ENCODE results near the gene SLC35A4. TPM values are rescaled to one million over a fixed set of nuclear protein-coding genes. Genes with fewer than 3 reads are reported as not detected.

SLC35A4 gene
- total RNA-seq, 2 donors from 2014 or later = 61.6 to 68.9 TPM

- DNase-seq = no peak
- H3K27me3 ChIP-seq (ENCODE audit: control insufficient read depth, insufficient read depth, low read length, poor library complexity, severe bottlenecking) = no peaks in the 10 kb centered on the region
- no peaks in the 10 kb centered on the region for H3K9me3 Mint-ChIP-seq
- no peak overlapping the region for H3K27ac ChIP-seq (ENCODE audit: low read depth, low read length)
- peaks cover 14% of the 10 kb centered on the region for H3K4me1 ChIP-seq (ENCODE audit: control insufficient read depth, insufficient read depth, low read length)
- H3K36me3 Mint-ChIP-seq (ENCODE audit: low read depth) = peaks cover 20% of the 10 kb centered on the region
- H3K27ac Mint-ChIP-seq = peak overlapping the region; percentile 8
- H3K36me3 ChIP-seq (ENCODE audit: control insufficient read depth, insufficient read depth, low read length) = peaks cover 34% of the 10 kb centered on the region
- H3K9ac ChIP-seq (ENCODE audit: extremely low read depth, low read length, poor library complexity, severe bottlenecking) = no peak overlapping the region
- H3K4me3 Mint-ChIP-seq = peak overlapping the region; percentile 99
- peak overlapping the region; percentile 93 for H3K4me3 ChIP-seq (ENCODE audit: low read length)
- H3K27me3 Mint-ChIP-seq (ENCODE audit: insufficient read depth) = no peaks in the 10 kb centered on the region
- H3K4me1 Mint-ChIP-seq = peaks cover 17% of the 10 kb centered on the region
- no peak for TF ChIP-seq CTCF (conservative IDR thresholded peaks at IDR 0.05)
- no peaks in the 10 kb centered on the region for H3K9me3 ChIP-seq (ENCODE audit: control insufficient read depth, low read length)
- 87 to 88% methylated on average over 4 of the region's 4 CpGs for WGBS, 2 experiments (ENCODE audit: insufficient coverage in 1 of 2, insufficient read length in 1 of 2)
These were observed 1.1 kb downstream of the SLC35A4 start for GRCh38 chr5:140565780-140566095.

DNA sequence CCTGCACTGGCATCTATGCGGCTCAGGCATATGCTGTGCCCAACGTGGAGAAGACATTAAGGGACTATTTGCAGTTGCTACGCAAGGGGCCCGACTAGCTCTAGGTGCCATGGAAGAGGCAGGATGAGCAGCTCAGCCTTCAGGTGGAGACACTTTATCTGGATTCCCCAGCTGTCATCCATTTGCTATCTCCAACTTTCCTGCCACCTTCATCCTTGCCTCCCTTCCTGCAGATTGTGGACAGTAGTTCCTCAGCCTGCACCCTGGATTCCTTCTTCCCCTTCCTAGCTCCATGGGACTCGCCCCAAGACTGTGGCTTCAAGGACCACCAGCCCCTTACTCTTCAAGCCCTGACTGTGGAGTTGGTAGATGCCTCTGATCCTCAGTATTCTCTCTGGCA lies 2.0 kb downstream of the SLC35A4 start:
- H3K27me3 ChIP-seq (ENCODE audit: control insufficient read depth, insufficient read depth, low read length, poor library complexity, severe bottlenecking) = no peaks in the 10 kb centered on the region
- H3K9me3 ChIP-seq (ENCODE audit: control insufficient read depth, low read length) = no peaks in the 10 kb centered on the region
- DNase-seq = no peak
- H3K27ac Mint-ChIP-seq = no peak overlapping the region
- no peaks in the 10 kb centered on the region for H3K9me3 Mint-ChIP-seq
- no peak for TF ChIP-seq CTCF (conservative IDR thresholded peaks at IDR 0.05)
- H3K27me3 Mint-ChIP-seq (ENCODE audit: insufficient read depth) = no peaks in the 10 kb centered on the region
- H3K4me3 ChIP-seq (ENCODE audit: low read length) = no peak overlapping the region
- no peak overlapping the region for H3K27ac ChIP-seq (ENCODE audit: low read depth, low read length)
- H3K36me3 Mint-ChIP-seq (ENCODE audit: low read depth) = peaks cover 20% of the 10 kb centered on the region
- H3K4me1 Mint-ChIP-seq = peaks cover 17% of the 10 kb centered on the region
- peaks cover 14% of the 10 kb centered on the region for H3K4me1 ChIP-seq (ENCODE audit: control insufficient read depth, insufficient read depth, low read length)
- WGBS, 2 experiments (ENCODE audit: insufficient coverage in 1 of 2, insufficient read length in 1 of 2) = 93 to 94% methylated on average over 3 to 5 of the region's 5 CpGs
- peaks cover 29% of the 10 kb centered on the region for H3K36me3 ChIP-seq (ENCODE audit: control insufficient read depth, insufficient read depth, low read length)
- H3K4me3 Mint-ChIP-seq = no peak overlapping the region
- H3K9ac ChIP-seq (ENCODE audit: extremely low read depth, low read length, poor library complexity, severe bottlenecking) = no peak overlapping the region

- H3K27ac Mint-ChIP-seq = no peak overlapping the region
- H3K9me3 Mint-ChIP-seq = no peaks in the 10 kb centered on the region
- WGBS, 2 experiments (ENCODE audit: insufficient coverage in 1 of 2, insufficient read length in 1 of 2) = 95 to 98% methylated on average over 12 to 22 of the region's 22 CpGs
These were observed 2.6 kb downstream of the SLC35A4 start for GRCh38 chr5:140567136-140567818.

More at GRCh38 chr5:140567136-140567818, 2.6 kb downstream of the SLC35A4 start:
- H3K4me3 ChIP-seq (ENCODE audit: low read length) = no peak overlapping the region
- no peaks in the 10 kb centered on the region for H3K9me3 ChIP-seq (ENCODE audit: control insufficient read depth, low read length)
- H3K27me3 Mint-ChIP-seq (ENCODE audit: insufficient read depth) = no peaks in the 10 kb centered on the region
- H3K27ac ChIP-seq (ENCODE audit: low read depth, low read length) = no peak overlapping the region
- H3K4me3 Mint-ChIP-seq = no peak overlapping the region
- DNase-seq = no peak
- no peak for TF ChIP-seq CTCF (conservative IDR thresholded peaks at IDR 0.05)
- peaks cover 20% of the 10 kb centered on the region for H3K36me3 Mint-ChIP-seq (ENCODE audit: low read depth)
- peaks cover 17% of the 10 kb centered on the region for H3K4me1 Mint-ChIP-seq
- H3K9ac ChIP-seq (ENCODE audit: extremely low read depth, low read length, poor library complexity, severe bottlenecking) = no peak overlapping the region
- H3K4me1 ChIP-seq (ENCODE audit: control insufficient read depth, insufficient read depth, low read length) = peaks cover 14% of the 10 kb centered on the region
- H3K36me3 ChIP-seq (ENCODE audit: control insufficient read depth, insufficient read depth, low read length) = peaks cover 29% of the 10 kb centered on the region
- no peaks in the 10 kb centered on the region for H3K27me3 ChIP-seq (ENCODE audit: control insufficient read depth, insufficient read depth, low read length, poor library complexity, severe bottlenecking)

All from endodermal cell (in vitro differentiated cells).